ENCODE results near the gene ASPSCR1.

ASPSCR1 gene

GRCh38 chr17:82047379-82047778 lies 70.0 kb downstream of the ASPSCR1 start:
- no peak for DNase-seq

DNA sequence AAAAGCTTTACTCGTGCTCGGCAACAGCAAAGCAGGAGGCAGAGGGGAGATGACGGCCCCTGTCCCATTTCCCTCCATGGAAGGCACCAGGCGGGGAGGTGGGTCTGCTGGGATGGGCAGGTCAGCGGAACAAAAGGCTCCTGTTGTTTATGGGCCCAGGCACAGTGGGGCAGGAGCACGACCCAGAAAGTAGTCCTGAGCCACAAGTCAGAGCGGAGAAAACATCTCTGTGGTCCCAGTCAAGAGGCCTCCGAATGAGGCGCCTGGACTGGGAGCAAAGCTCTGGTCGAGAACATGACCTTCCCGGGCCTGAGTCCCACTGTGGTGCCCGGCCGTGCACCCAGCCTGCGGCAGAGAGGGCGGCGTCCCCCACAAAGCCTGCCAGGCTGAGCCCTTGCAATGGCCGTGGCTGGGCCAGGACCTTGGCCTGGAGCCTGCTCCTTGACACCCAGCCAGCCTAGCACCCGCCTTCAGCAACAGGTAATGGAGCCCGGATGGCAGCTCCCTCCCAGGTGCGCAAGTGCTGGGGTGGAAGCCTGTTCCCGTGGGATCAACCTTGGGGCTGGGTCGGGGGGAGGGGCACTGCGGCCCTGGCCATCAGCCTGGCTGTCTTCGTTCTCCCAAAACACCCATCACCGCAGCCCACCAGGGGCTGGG lies 70.6 kb downstream of the ASPSCR1 start:
- no peak for DNase-seq

GRCh38 chr17:82048571-82048971 lies 71.1 kb downstream of the ASPSCR1 start:
- no peak for DNase-seq

DNA sequence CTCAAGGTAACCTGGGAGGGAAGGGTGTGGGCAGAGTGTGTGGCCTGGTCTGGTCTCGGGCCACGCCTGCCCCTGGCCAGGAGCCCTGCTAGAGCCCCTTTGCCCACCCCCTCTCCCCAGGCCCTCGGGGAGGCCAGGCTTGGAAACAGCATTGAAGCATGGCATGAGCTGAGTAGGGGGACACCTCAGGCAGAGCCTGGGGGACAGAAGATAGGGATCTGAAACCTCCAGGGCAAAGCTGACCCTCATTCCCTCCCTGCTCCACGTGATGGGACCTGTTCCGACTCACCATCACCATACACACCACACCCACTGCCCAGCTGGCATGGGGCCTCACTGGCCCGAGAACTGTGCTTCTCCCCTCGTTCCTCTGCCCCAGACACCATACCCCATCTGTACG lies 71.7 kb downstream of the ASPSCR1 start:
- no peak for DNase-seq

- DNase-seq: no peak
Observed at GRCh38 chr17:82049521-82049971, 72.1 kb downstream of the ASPSCR1 start.

GRCh38 chr17:82050152-82050760 lies 72.8 kb downstream of the ASPSCR1 start:
- DNase-seq: no peak

- no peak for DNase-seq
Observed at GRCh38 chr17:82050761-82051641, 73.6 kb downstream of the ASPSCR1 start.

DNA sequence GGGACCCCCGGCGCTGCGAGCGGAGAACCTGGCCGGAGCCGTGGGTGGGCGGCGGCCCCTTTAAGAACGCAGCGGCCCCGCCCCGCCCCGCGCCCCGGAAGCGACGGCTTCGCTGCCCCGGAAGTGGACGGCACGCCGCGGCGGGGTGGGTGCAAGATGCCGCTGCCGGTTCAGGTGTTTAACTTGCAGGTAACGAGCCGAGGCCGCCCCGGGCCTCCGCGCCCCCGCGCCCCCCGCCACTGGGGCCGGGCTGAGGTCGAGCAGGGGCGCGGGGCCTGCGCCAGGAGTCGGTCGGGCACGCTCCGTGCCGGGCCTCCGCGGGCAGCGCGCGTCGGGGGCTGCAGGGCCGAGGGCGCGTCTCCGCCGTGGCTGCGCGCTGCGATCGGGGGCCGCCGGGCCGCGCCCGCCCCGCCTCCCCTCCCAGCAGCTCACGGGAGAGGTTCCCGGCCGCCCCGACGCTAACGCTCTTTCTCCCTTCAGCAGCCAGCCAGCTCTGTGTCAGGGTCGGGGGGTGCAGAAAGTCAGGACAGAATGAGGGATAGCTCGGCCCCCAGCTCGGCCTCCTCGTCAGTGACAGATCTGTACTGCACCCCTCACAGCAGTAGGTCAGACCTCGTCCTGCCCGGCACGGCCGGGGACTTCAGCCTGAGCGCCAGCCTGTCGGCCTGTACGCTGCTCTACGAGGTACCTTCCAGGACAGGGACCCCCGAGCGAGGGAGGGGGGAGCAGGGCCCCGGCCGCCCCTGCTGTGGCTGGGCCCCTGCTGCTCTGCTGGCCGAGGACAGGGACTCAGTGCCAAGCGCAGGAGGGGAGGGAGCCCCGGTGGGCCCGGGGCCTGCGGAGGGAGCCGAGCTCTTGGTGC lies 74.6 kb downstream of the ASPSCR1 start, which contains the start of the genes GPS1 and RFNG:
GPS1 (plus strand) TSS at position 123 of the 862 bp plus-strand sequence; CDS start at position 157, 34 bp downstream.
RFNG (minus strand) TSS at position 36 of the 862 bp plus-strand sequence. CDS start 45 bp downstream, outside the sequence.
- DNase-seq: peak; percentile 86

DNA sequence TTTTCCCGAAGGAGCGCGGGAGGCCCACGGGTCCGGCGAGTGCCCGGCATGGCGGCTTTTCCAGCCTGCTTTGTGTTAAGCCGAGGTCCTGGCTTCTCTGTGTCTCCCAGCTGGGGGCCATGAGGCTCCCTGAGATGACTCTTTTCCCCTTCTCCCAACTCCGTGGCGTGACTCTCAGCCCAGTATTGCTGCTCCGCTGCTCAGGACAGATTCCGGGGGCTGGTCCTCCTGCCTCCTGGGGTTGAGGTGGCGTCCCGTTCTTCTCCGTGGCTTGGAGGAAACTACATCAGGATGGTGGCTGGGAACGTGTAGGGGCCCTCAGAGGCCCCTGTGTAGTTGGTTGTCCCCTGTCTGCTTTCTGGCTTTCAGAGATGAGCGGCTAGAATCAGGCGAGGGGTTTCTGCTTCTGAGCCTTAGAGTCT lies 75.2 kb downstream of the ASPSCR1 start:
- DNase-seq: no peak

DNA sequence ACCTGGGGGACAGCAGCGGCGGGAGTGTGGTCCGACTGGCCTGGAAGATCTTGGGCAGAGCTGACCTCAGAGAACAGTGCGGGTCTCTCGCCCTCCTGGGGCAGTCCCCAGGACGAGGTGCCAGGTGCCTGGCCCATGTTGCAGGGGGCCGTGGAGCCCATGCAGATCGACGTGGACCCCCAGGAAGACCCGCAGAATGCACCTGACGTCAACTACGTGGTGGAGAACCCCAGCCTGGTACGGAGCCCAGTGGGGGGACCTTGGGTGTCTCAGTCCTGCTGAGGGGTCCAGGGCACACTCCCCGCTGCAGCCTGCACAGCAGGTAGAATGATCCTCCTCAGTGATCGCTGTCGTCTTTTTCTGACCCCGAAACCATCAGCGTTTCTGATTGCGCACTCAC lies 75.7 kb downstream of the ASPSCR1 start:
- DNase-seq: no peak

- DNase-seq: no peak
Observed at GRCh38 chr17:82053556-82054263, 76.3 kb downstream of the ASPSCR1 start.

GRCh38 chr17:82054351-82055022 lies 77.1 kb downstream of the ASPSCR1 start:
- DNase-seq: no peak

- no peak for DNase-seq
Observed at GRCh38 chr17:82055023-82055964, 77.9 kb downstream of the ASPSCR1 start.

GRCh38 chr17:82055965-82056728 lies 78.7 kb downstream of the ASPSCR1 start:
- DNase-seq: no peak

- DNase-seq: no peak
Observed at GRCh38 chr17:82056729-82057621, 79.5 kb downstream of the ASPSCR1 start.

DNA sequence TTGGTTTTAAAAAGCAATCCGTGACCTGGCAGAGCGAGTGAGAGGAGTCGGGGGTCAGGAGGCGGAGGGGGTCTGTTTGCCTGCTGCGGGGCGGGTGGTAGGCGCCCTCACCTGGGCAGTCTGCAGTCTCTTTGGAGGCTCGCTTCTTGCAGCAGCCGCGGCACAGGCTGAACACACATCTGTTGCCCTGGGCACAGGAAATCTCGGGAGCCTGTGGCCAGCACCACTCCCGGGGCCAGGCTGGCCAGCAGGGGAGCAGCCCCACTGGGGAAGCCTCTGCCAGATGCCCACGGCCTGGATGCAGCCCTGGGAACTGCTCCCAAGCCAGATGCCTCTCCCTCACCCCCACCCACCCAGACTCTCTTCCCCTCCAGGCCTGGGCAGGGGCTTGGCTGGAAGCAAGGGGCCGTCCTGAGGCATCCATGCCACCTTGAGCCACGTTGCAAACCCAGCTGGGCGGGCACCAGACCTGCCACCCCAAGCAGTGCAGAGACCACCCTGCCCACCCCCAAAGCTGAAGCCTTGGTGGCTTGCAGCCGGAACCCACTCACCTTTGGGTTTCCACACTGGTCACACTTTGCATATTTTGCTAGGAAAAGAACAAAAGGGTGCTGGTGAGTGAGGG lies 80.9 kb downstream of the ASPSCR1 start:
- no peak for DNase-seq

DNA sequence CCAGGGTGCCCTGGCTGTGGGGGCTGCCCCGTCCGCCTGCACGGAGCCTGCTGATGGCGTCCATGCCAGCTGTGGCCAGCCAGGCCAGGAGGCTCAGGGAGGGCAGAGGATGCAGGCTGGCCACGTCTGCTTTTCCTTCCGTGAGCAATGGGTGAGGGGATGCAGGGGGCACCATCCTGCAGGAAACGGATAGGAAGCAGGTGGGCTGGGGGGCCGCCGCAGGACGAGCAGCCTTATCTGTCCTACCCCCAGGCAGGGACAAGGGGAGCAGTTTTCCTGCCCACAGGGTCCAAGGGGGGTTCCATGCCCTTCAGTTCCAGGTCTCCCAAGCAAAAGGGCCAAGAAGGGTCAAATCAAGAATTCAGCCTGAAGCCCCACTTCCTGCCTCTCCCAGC lies 81.4 kb downstream of the ASPSCR1 start:
- DNase-seq: no peak
